Trophoblast cell (in vitro differentiated cells and primary cell): Measurements from ENCODE around the gene HCAR2.

ENCODE experiments used
- DNase-seq, 2 donors: peaks; one replicate each; pipeline ENCODE4 v3.0.0-alpha.2; 2016
- H2AFZ ChIP-seq: 2 replicates; pipeline ENCODE4 v1.6.1; 2013; ENCODE audit warnings: low read length, moderate library complexity, mild to moderate bottlenecking; ENCODE audit not compliant: insufficient read depth, poor library complexity
- H2AK5ac ChIP-seq: 2 replicates; pipeline ENCODE4 v1.6.1; 2013; ENCODE audit warnings: mild to moderate bottlenecking, low read length
- H2BK120ac ChIP-seq: 2 replicates; pipeline ENCODE4 v1.6.1; 2013; ENCODE audit warnings: low read length, mild to moderate bottlenecking, moderate library complexity; ENCODE audit not compliant: insufficient read depth, poor library complexity
- H2BK12ac ChIP-seq: 2 replicates; pipeline ENCODE4 v1.6.1; 2013; ENCODE audit warnings: mild to moderate bottlenecking, low read length, moderate library complexity
- H2BK5ac ChIP-seq: 2 replicates; pipeline ENCODE4 v1.6.1; 2013; ENCODE audit warnings: low read length, low read depth, moderate library complexity, mild to moderate bottlenecking; ENCODE audit not compliant: poor library complexity
- H3K14ac ChIP-seq: 2 replicates; pipeline ENCODE4 v1.6.1; 2013; ENCODE audit warnings: mild to moderate bottlenecking, low read length
- H3K18ac ChIP-seq: 2 replicates; pipeline ENCODE4 v1.6.1; 2013; ENCODE audit warnings: mild to moderate bottlenecking, low read length
- H3K23ac ChIP-seq: 2 replicates; pipeline ENCODE4 v1.6.1; 2013; ENCODE audit warnings: low read length
- H3K27ac ChIP-seq: 2 replicates; pipeline ENCODE4 v1.5.1; 2013; ENCODE audit warnings: low read depth, mild to moderate bottlenecking, inconsistent platforms, low read length, moderate library complexity
- H3K27me3 ChIP-seq: 2 replicates; pipeline ENCODE4 v1.6.1; 2013; ENCODE audit warnings: inconsistent platforms, mild to moderate bottlenecking, low read length, moderate library complexity; ENCODE audit not compliant: insufficient read depth
- H3K36me3 ChIP-seq, 2 experiments: 1 replicate in 1 of 2; 2 replicates in 1 of 2; pipeline ENCODE4 v1.6.1; 2013; ENCODE audit warnings: low read length in 2 of 2, mild to moderate bottlenecking in 2 of 2, moderate library complexity in 1 of 2; ENCODE audit not compliant: insufficient read depth in 2 of 2, control insufficient read depth in 1 of 2
- H3K4ac ChIP-seq: 2 replicates; pipeline ENCODE4 v1.6.1; 2013; ENCODE audit warnings: low read depth, mild to moderate bottlenecking, low read length, moderate library complexity
- H3K4me1 ChIP-seq, 2 experiments: 1 replicate in 1 of 2; 2 replicates in 1 of 2; pipeline ENCODE4 v1.6.1; 2013; ENCODE audit warnings: low read length in 2 of 2, mild to moderate bottlenecking in 2 of 2, moderate library complexity in 1 of 2; ENCODE audit not compliant: insufficient read depth in 2 of 2, control insufficient read depth in 1 of 2
- H3K4me2 ChIP-seq: 2 replicates; pipeline ENCODE4 v1.6.1; 2013; ENCODE audit warnings: inconsistent platforms, mild to moderate bottlenecking, low read length, moderate library complexity
- H3K4me3 ChIP-seq: 2 replicates; pipeline ENCODE4 v1.5.1; 2013; ENCODE audit warnings: mild to moderate bottlenecking, low read depth, low read length, inconsistent platforms
- H3K79me1 ChIP-seq: one replicate; pipeline ENCODE4 v1.6.1; 2013; ENCODE audit warnings: low read length
- H3K79me2 ChIP-seq: 2 replicates; pipeline ENCODE4 v1.6.1; 2013; ENCODE audit warnings: low read length, mild to moderate bottlenecking; ENCODE audit not compliant: control insufficient read depth, insufficient read depth, poor library complexity
- H3K9ac ChIP-seq: 2 replicates; pipeline ENCODE4 v1.6.1; 2013; ENCODE audit warnings: mild to moderate bottlenecking, low read length
- H3K9me3 ChIP-seq: 2 replicates; pipeline ENCODE4 v1.6.1; 2013; ENCODE audit warnings: low read depth, mild to moderate bottlenecking, control low read depth, inconsistent platforms, low read length; ENCODE audit not compliant: insufficient read depth
- H4K12ac ChIP-seq: 2 replicates; pipeline ENCODE4 v1.6.1; 2013; ENCODE audit warnings: low read depth, mild to moderate bottlenecking, low read length, moderate library complexity
- H4K8ac ChIP-seq: 2 replicates; pipeline ENCODE4 v1.6.1; 2013; ENCODE audit warnings: low read depth, mild to moderate bottlenecking, low read length, moderate library complexity
- H4K91ac ChIP-seq: one replicate; pipeline ENCODE4 v1.6.1; 2013; ENCODE audit warnings: low read depth, mild to moderate bottlenecking, low read length, moderate library complexity
- WGBS: extraction: QIAGEN DNeasy Blood & Tissue Kit; methylation state at CpG from one replicate; pipeline ENCODE4 v1.1.7; 2013; ENCODE audit warnings: missing lambda C conversion rate; ENCODE audit not compliant: insufficient read length, insufficient coverage; ENCODE audit errors: extremely low coverage; 5-methylcytosine and 5-hydroxymethylcytosine counted together

The HCAR2 gene

GRCh38 chr12:122738571-122738970 is 35.4 kb upstream of the HCAR2 start:
- Histone ChIP-seq H2BK5ac (no peak overlapping the region), H3K14ac (peak overlapping the region; percentile 53), H3K27me3 (no peaks in the 10 kb centered on the region), H3K27ac (no peak overlapping the region), H3K4ac (no peak overlapping the region), H3K4me3 (no peak overlapping the region), H4K91ac (peak overlapping the region; percentile 53), H3K79me1 (no peaks in the 10 kb centered on the region), H3K23ac (no peak overlapping the region), H3K9me3 (no peaks in the 10 kb centered on the region), H2AK5ac (peak overlapping the region; percentile 97), H2AFZ (no peak overlapping the region), H4K12ac (no peak overlapping the region), H3K9ac (no peak overlapping the region), H2BK120ac (no peak overlapping the region), H3K4me2 (no peak overlapping the region), H3K79me2 (no peaks in the 10 kb centered on the region), H3K36me3 (no peaks in the 10 kb centered on the region), H3K4me1 (peaks cover 7 to 9% of the 10 kb centered on the region in 2 experiments), H3K18ac (no peak overlapping the region), H2BK12ac (peak overlapping the region; percentile 72), H4K8ac (no peak overlapping the region)
- DNase-seq, result no peak
- no CpG with 5 or more reads among the region's 7 CpGs for WGBS

- H3K4ac ChIP-seq, result no peak overlapping the region
- no peak overlapping the region for H3K4me2 ChIP-seq
- H3K79me2 ChIP-seq, result no peaks in the 10 kb centered on the region
- WGBS, result 100% methylated on average over 2 of the region's 4 CpGs
- no peak overlapping the region for H2AK5ac ChIP-seq
- H2BK120ac ChIP-seq, result no peak overlapping the region
- peaks cover 2% of the 10 kb centered on the region for H3K79me1 ChIP-seq
- H3K36me3 ChIP-seq, result no peaks in the 10 kb centered on the region
- no peak overlapping the region for H2AFZ ChIP-seq
- no peak overlapping the region for H3K14ac ChIP-seq
- no peak overlapping the region for H3K27ac ChIP-seq
- no peak overlapping the region for H4K91ac ChIP-seq
- peaks cover 11 to 13% of the 10 kb centered on the region in 2 experiments for H3K4me1 ChIP-seq
- no peak overlapping the region for H3K9ac ChIP-seq
- H3K9me3 ChIP-seq, result peaks cover 1% of the 10 kb centered on the region
- peak in 1 of 2 donors; percentile 81 for DNase-seq
- no peaks in the 10 kb centered on the region for H3K27me3 ChIP-seq
- no peak overlapping the region for H2BK5ac ChIP-seq
- no peak overlapping the region for H3K4me3 ChIP-seq
- H4K12ac ChIP-seq, result no peak overlapping the region
- H4K8ac ChIP-seq, result no peak overlapping the region
- no peak overlapping the region for H3K23ac ChIP-seq
- no peak overlapping the region for H3K18ac ChIP-seq
- no peak overlapping the region for H2BK12ac ChIP-seq
Observed at GRCh38 chr12:122732611-122733010, 29.5 kb upstream of the HCAR2 start.

GRCh38 chr12:122732170-122732569 is 29.0 kb upstream of the HCAR2 start:
- Histone ChIP-seq H2BK5ac (no peak overlapping the region), H3K9ac (no peak overlapping the region), H4K8ac (no peak overlapping the region), H3K79me1 (peaks cover 2% of the 10 kb centered on the region), H4K12ac (no peak overlapping the region), H3K4ac (no peak overlapping the region), H2AK5ac (no peak overlapping the region), H3K9me3 (peaks cover 1% of the 10 kb centered on the region), H3K4me3 (no peak overlapping the region), H3K4me2 (no peak overlapping the region), H3K79me2 (no peaks in the 10 kb centered on the region), H3K18ac (no peak overlapping the region), H2BK120ac (no peak overlapping the region), H2AFZ (no peak overlapping the region), H3K36me3 (no peaks in the 10 kb centered on the region), H2BK12ac (no peak overlapping the region), H4K91ac (no peak overlapping the region), H3K27ac (no peak overlapping the region), H3K4me1 (peaks cover 11 to 13% of the 10 kb centered on the region in 2 experiments), H3K14ac (no peak overlapping the region), H3K27me3 (no peaks in the 10 kb centered on the region), H3K23ac (no peak overlapping the region)
- peak in 1 of 2 donors; percentile 63 for DNase-seq
- no CpG with 5 or more reads among the region's 3 CpGs for WGBS

- H4K12ac ChIP-seq, result no peak within 1 kb of the TSS
- peak within 1 kb of the TSS; percentile 28 for H2AK5ac ChIP-seq
- H2BK12ac ChIP-seq, result peak within 1 kb of the TSS; percentile 24
- H3K4me1 ChIP-seq, result peaks cover 12 to 16% of the 10 kb centered on the region in 2 experiments
- H3K23ac ChIP-seq, result no peak within 1 kb of the TSS
- no peaks in the 10 kb centered on the region for H3K27me3 ChIP-seq
- H3K18ac ChIP-seq, result no peak within 1 kb of the TSS
- H2BK5ac ChIP-seq, result no peak within 1 kb of the TSS
- H3K36me3 ChIP-seq, result no peaks in the 10 kb centered on the region
- no peak within 1 kb of the TSS for H3K9ac ChIP-seq
- no peak within 1 kb of the TSS for H3K4me3 ChIP-seq
- peak; percentile 90 to 95 for DNase-seq
- no peak within 1 kb of the TSS for H2BK120ac ChIP-seq
- H3K27ac ChIP-seq, result no peak within 1 kb of the TSS
- WGBS, result no CpG with 5 or more reads among the region's 32 CpGs
- no peak within 1 kb of the TSS for H3K4ac ChIP-seq
- H3K14ac ChIP-seq, result no peak within 1 kb of the TSS
- peaks cover 5% of the 10 kb centered on the region for H3K79me1 ChIP-seq
- H4K91ac ChIP-seq, result no peak within 1 kb of the TSS
- no peaks in the 10 kb centered on the region for H3K79me2 ChIP-seq
- peak within 1 kb of the TSS; percentile 19 for H2AFZ ChIP-seq
- H3K9me3 ChIP-seq, result peaks cover 1% of the 10 kb centered on the region
- H3K4me2 ChIP-seq, result no peak within 1 kb of the TSS
- peak within 1 kb of the TSS; percentile 31 for H4K8ac ChIP-seq
Observed at GRCh38 chr12:122730215-122731014, 27.3 kb upstream of the HCAR2 start, which contains the start of gene HCAR1. HCAR1 (minus strand) TSS chr12:122730844; CDS start chr12:122730339, 505 bp downstream.
